ENCODE data around the gene UBE4A.

DNA sequence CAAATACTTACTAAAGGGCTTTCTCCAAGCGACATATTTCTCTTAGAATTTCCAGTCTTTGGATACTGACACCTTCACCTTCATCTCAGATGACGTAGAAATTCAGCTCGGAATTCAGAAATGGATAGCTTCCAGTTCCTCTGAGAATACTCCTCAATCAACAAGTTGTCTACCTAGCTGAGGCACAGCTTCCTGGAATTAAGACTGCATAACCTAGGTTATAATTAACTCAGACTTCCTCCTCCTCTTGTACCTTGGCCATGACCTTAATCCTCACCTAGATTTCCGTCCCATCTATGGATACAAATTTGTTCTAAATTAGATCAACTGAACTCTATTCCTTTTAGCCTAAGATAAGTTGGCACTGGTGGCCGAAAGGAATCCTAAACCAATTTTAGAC, 59.4 kb downstream of the UBE4A start:
- TF ChIP-seq EZH2 (IDR thresholded peaks at IDR 0.05; ENCODE audit: borderline replicate concordance, low read depth, low read length, poor library complexity, severe bottlenecking): no peak
- TF ChIP-seq, protein P1, sequence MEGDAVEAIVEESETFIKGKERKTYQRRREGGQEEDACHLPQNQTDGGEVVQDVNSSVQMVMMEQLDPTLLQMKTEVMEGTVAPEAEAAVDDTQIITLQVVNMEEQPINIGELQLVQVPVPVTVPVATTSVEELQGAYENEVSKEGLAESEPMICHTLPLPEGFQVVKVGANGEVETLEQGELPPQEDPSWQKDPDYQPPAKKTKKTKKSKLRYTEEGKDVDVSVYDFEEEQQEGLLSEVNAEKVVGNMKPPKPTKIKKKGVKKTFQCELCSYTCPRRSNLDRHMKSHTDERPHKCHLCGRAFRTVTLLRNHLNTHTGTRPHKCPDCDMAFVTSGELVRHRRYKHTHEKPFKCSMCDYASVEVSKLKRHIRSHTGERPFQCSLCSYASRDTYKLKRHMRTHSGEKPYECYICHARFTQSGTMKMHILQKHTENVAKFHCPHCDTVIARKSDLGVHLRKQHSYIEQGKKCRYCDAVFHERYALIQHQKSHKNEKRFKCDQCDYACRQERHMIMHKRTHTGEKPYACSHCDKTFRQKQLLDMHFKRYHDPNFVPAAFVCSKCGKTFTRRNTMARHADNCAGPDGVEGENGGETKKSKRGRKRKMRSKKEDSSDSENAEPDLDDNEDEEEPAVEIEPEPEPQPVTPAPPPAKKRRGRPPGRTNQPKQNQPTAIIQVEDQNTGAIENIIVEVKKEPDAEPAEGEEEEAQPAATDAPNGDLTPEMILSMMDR (conservative IDR thresholded peaks at IDR 0.05; ENCODE audit: low read depth, low read length): no peak

All from A673 (cell line).